RWPE2 (cell line): Measurements from ENCODE around the gene LGALS1.
"Not testable (repeated sequence)": the region's sequence is repeated elsewhere in the genome, so short reads cannot be mapped to it uniquely, and the experiment has no call there.

ENCODE experiments used
- ATAC-seq: fragments of 200-7000 bp; cut with Tn5 transposase; 3 replicates; pipeline ENCODE4 v1.9.1; 2021; ENCODE audit warnings: low read depth
- DNase-seq: peaks from one replicate; pipeline ENCODE4 v3.0.0-alpha.2; 2020; ENCODE audit warnings: low spot score
- H3K27ac ChIP-seq: fragments of 450-650 bp; 2 replicates; pipeline ENCODE4 v1.5.1; 2017; ENCODE audit warnings: mild to moderate bottlenecking; ENCODE audit not compliant: poor library complexity, severe bottlenecking
- H3K27me3 ChIP-seq: fragments of 250-450 bp; sonication (Bioruptor Pico); 2 replicates; pipeline ENCODE4 v1.5.1; 2021; ENCODE audit warnings: mild to moderate bottlenecking, moderate library complexity; ENCODE audit not compliant: insufficient read depth, poor library complexity, severe bottlenecking
- H3K36me3 ChIP-seq: fragments of 250-450 bp; sonication (Bioruptor Pico); 2 replicates; pipeline ENCODE4 v1.5.1; 2020; ENCODE audit warnings: low read depth, mild to moderate bottlenecking, moderate library complexity
- H3K4me1 ChIP-seq: fragments of 250-450 bp; sonication (Bioruptor Pico); 2 replicates; pipeline ENCODE4 v1.5.1; 2021; ENCODE audit warnings: mild to moderate bottlenecking, moderate library complexity; ENCODE audit not compliant: insufficient read depth, poor library complexity, severe bottlenecking
- H3K4me3 ChIP-seq: fragments of 250-450 bp; sonication (Bioruptor Pico); 2 replicates; pipeline ENCODE4 v1.5.1; 2021; ENCODE audit warnings: mild to moderate bottlenecking, moderate library complexity; ENCODE audit not compliant: severe bottlenecking
- H3K9me3 ChIP-seq: fragments of 250-450 bp; sonication (Bioruptor Pico); 2 replicates; pipeline ENCODE4 v1.5.1; 2021; ENCODE audit warnings: mild to moderate bottlenecking, moderate library complexity; ENCODE audit not compliant: severe bottlenecking
- TF ChIP-seq, protein P1 (sequence below): fragments of 450-650 bp; IDR thresholded peaks from one replicate; pipeline ENCODE4 v1.5.1; 2017; ENCODE audit warnings: mild to moderate bottlenecking, moderate library complexity; ENCODE audit not compliant: poor library complexity, severe bottlenecking

The LGALS1 gene

DNA sequence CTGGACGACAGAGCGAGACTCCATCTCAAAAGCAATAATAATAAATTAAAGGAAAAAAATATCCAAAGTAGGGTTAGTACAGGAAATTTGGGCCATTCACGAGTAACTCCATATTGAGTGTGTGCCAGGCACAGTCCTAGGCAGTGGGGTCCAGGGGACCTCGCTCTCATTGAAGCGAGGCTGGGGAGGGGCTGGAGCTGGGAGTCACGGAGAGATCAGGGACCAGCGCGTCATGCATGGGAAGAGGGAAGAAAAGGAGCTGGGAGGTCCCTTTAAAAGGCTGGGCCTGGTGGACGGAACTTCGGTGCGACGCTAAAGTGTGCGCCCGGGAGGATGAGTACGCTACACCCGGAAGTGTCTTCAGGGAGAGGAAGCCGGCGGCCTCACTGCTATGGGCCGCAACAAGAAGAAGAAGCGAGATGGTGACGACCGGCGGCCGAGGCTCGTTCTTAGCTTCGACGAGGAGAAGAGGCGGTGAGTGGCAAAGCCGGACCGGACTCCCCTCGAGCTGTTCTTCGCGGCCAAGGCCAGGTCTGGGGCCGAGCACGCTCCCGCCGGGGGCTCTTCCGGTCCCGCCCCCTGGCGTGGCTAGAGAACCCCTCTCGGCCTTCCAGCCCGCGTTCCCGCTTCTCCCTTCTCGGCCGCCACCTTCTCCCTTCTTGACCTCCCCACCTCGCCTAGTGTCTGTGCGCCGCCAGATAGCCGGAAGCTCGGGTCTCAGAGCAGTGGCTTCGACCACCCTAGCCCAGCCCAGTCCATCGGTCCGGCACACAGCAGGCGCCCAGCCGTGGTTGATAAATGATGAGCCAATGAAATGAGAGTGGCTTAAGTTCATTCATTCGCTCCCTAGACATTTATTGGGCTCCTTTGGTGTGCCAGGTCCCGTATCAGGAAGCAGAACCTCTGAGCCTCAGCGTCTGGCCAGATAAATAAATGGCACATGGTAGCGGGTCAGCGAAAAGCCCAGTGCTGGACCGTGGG, 10.9 kb downstream of the LGALS1 start, which contains the start of gene NOL12:
TSS of gene NOL12 (plus strand) at position 342 of the 981 bp plus-strand sequence. CDS start at position 392, 50 bp downstream.
- TF ChIP-seq, protein P1, sequence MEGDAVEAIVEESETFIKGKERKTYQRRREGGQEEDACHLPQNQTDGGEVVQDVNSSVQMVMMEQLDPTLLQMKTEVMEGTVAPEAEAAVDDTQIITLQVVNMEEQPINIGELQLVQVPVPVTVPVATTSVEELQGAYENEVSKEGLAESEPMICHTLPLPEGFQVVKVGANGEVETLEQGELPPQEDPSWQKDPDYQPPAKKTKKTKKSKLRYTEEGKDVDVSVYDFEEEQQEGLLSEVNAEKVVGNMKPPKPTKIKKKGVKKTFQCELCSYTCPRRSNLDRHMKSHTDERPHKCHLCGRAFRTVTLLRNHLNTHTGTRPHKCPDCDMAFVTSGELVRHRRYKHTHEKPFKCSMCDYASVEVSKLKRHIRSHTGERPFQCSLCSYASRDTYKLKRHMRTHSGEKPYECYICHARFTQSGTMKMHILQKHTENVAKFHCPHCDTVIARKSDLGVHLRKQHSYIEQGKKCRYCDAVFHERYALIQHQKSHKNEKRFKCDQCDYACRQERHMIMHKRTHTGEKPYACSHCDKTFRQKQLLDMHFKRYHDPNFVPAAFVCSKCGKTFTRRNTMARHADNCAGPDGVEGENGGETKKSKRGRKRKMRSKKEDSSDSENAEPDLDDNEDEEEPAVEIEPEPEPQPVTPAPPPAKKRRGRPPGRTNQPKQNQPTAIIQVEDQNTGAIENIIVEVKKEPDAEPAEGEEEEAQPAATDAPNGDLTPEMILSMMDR, result no peak
- Histone ChIP-seq H3K4me1 (peaks cover 27% of the 10 kb centered on the region), H3K4me3 (peak within 1 kb of the TSS; percentile 87), H3K27ac (peak within 1 kb of the TSS; percentile 64), H3K9me3 (no peaks in the 10 kb centered on the region), H3K36me3 (peaks cover 25% of the 10 kb centered on the region), H3K27me3 (no peaks in the 10 kb centered on the region)
- DNase-seq (no peak), ATAC-seq (peak; percentile 59)

- Histone ChIP-seq H3K27me3 (no peaks in the 10 kb centered on the region), H3K4me3 (no peak overlapping the region), H3K4me1 (peaks cover 22% of the 10 kb centered on the region), H3K27ac (peak overlapping the region; percentile 73), H3K9me3 (no peaks in the 10 kb centered on the region), H3K36me3 (peaks cover 37% of the 10 kb centered on the region)
- TF ChIP-seq, protein P1, result no peak
- DNase-seq (no peak), ATAC-seq (no peak)
These were observed 15.0 kb downstream of the LGALS1 start for GRCh38 chr22:37690407-37690806.

DNA sequence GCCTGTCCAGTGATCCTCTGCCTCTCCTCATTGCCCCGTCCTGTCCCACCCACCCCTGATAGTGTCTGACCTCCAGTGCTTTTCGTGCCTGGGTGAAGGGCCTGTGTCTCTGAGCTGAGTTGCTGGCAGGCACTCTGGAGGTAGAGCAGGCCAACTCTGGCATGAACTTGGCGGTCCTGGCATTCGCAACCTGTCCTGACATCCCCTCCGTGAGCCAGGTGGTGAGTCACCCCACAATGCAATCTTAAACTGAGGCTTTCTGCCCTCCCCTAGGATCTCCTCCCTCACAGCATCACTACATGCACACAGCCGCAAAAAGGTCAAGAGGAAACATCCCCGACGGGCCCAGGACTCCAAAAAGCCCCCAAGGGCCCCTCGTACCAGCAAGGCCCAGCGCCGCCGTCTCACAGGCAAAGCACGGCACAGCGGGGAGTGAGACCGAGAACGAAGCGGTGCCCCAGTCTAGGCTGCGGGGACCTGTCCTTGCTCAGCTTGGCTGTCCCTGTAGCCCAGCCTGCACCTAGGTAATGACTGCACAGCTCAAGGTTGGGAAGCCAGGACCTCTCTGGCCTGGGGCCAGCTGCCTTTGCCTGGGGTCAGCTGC, 15.6 kb downstream of the LGALS1 start:
- Histone ChIP-seq H3K27me3 (no peaks in the 10 kb centered on the region), H3K36me3 (peaks cover 37% of the 10 kb centered on the region), H3K4me1 (peaks cover 25% of the 10 kb centered on the region), H3K9me3 (no peaks in the 10 kb centered on the region), H3K27ac (peak overlapping the region; percentile 73), H3K4me3 (no peak overlapping the region)
- TF ChIP-seq, protein P1, result no peak
- peak; percentile 85 for ATAC-seq
- peak; percentile 93 for DNase-seq

- ATAC-seq, result no peak
- peaks cover 37% of the 10 kb centered on the region for H3K36me3 ChIP-seq
These were observed 17.3 kb downstream of the LGALS1 start for GRCh38 chr22:37692627-37693285.

GRCh38 chr22:37694131-37694530, 18.7 kb downstream of the LGALS1 start:
- not testable (repeated sequence) for H3K27me3 ChIP-seq, H3K27ac ChIP-seq, ATAC-seq, H3K9me3 ChIP-seq, DNase-seq, H3K4me3 ChIP-seq
- Histone ChIP-seq H3K36me3 (peaks cover 27% of the 10 kb centered on the region), H3K4me1 (peaks cover 27% of the 10 kb centered on the region)

More at GRCh38 chr22:37692627-37693285, 17.3 kb downstream of the LGALS1 start:
- Histone ChIP-seq H3K4me1 (peaks cover 30% of the 10 kb centered on the region), H3K9me3 (no peaks in the 10 kb centered on the region), H3K27ac (no peak overlapping the region), H3K4me3 (no peak overlapping the region), H3K27me3 (no peaks in the 10 kb centered on the region)
- TF ChIP-seq, protein P1, result no peak
- no peak for DNase-seq

DNA sequence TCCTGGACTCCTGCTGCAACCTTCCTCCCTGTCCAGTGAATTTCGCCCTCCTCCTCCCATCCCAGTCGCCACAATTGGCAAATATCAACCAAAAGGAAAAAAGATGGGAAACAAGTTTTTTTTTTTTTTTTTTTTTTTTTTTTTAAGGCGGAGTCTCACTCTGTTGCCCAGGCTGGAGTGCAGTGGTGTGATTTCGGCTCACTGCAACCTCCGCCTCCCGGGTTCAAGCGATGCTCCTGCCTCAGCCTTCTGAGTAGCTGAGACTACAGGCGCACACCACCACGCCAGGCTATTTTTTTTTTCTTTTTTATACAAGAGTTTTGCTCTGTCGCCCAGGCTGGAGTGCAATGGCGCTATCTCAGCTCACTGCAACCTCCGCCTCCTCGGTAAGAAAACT, 20.8 kb downstream of the LGALS1 start:
- not testable (repeated sequence) for ATAC-seq, H3K9me3 ChIP-seq, H3K4me3 ChIP-seq, H3K4me1 ChIP-seq, H3K27ac ChIP-seq, DNase-seq, H3K27me3 ChIP-seq
- peaks cover 12% of the 10 kb centered on the region for H3K36me3 ChIP-seq
